Vagina (tissue), 2 donors: Measurements from ENCODE around the gene GPC2.

Experiments
- POLR2A ChIP-seq, 2 donors: fragments of 450-650 bp; IDR thresholded peaks; one replicate each; pipeline ENCODE4 v1.6.1; 2017; ENCODE audit warnings: antibody characterized with exemption in 2 of 2, mild to moderate bottlenecking in 2 of 2, moderate library complexity in 2 of 2
- POLR2AphosphoS5 ChIP-seq, 2 donors: sonication (generic); formaldehyde crosslinking; IDR thresholded peaks; one replicate each; pipeline ENCODE4 v1.9.0; 2017; ENCODE audit warnings: antibody characterized with exemption in 2 of 2, mild to moderate bottlenecking in 2 of 2, low read depth in 1 of 2; ENCODE audit not compliant: insufficient read depth in 1 of 2
- TF ChIP-seq, protein P1 (sequence below), 3 experiments: fragments of 450-650 bp in 2 of 3; fragments of 200-600 bp in 1 of 3; sonication (generic) in 1 of 3; IDR thresholded peaks; one replicate each; pipeline ENCODE4 v1.5.1; 2017 to 2019; ENCODE audit warnings: antibody characterized with exemption in 3 of 3, mild to moderate bottlenecking in 2 of 3, moderate library complexity in 2 of 3

DNA sequence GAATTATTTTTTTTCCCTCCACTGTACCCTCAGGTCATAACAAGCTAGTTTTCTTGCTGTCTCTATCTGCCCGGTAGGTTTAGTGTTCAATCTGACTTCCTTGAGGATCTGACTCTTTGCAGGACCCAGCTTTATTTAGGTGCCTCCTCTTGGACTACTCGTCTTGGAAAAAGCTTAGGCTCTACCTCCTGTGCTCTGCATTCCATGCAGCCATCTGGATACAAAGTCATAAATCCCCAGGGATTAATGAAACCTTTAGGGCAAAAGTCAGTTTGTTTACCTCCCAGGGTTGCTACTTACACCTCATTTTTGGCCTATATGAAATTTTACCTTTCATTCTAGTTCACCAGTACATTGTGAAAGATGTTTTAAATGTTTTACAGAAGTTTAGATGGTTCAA lies 8.5 kb upstream of the GPC2 start:
- TF ChIP-seq, protein P1, sequence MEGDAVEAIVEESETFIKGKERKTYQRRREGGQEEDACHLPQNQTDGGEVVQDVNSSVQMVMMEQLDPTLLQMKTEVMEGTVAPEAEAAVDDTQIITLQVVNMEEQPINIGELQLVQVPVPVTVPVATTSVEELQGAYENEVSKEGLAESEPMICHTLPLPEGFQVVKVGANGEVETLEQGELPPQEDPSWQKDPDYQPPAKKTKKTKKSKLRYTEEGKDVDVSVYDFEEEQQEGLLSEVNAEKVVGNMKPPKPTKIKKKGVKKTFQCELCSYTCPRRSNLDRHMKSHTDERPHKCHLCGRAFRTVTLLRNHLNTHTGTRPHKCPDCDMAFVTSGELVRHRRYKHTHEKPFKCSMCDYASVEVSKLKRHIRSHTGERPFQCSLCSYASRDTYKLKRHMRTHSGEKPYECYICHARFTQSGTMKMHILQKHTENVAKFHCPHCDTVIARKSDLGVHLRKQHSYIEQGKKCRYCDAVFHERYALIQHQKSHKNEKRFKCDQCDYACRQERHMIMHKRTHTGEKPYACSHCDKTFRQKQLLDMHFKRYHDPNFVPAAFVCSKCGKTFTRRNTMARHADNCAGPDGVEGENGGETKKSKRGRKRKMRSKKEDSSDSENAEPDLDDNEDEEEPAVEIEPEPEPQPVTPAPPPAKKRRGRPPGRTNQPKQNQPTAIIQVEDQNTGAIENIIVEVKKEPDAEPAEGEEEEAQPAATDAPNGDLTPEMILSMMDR (IDR thresholded peaks at IDR 0.05) = no peak
- TF ChIP-seq POLR2AphosphoS5 (IDR thresholded peaks at IDR 0.05; ENCODE audit: insufficient read depth in 1 of 2, low read depth in 1 of 2) (no peak), POLR2A (IDR thresholded peaks at IDR 0.05) (no peak)
